H1 (cell line): ENCODE measurements around the gene CNDP2. TPM values are rescaled to one million over a fixed set of nuclear protein-coding genes. Genes with fewer than 3 reads are reported as not detected.

ENCODE experiments used
- CTBP2 ChIP-seq: IDR thresholded peaks from 2 replicates; pipeline ENCODE4 v1.7.0; 2011; ENCODE audit warnings: borderline replicate concordance, mild to moderate bottlenecking, moderate library complexity, mixed read lengths, low read length; ENCODE audit not compliant: insufficient read depth, insufficient read length
- E2F6 ChIP-seq: IDR thresholded peaks from 2 replicates; pipeline ENCODE4 v1.6.1; 2012; ENCODE audit warnings: inconsistent platforms
- TCF12 ChIP-seq: IDR thresholded peaks from 2 replicates; pipeline ENCODE4 v1.6.1; 2011; ENCODE audit warnings: low read depth, mild to moderate bottlenecking, low read length
- polyA plus RNA-seq, 7 experiments: library from polyadenylated mRNA; depleted of rRNA in 3 of 7; stranded (reverse) in 5 of 7; unstranded in 2 of 7; fragments of >200 nt in 5 of 7; fragments of 200-250 nt in 2 of 7; gene quantifications; 1 replicate in 5 of 7; 2 replicates in 1 of 7; 4 replicates in 1 of 7; pipeline versions ENCODE4 v1.2.1 to v1.2.3, GENCODE V29; 2011 to 2013; ENCODE audit warnings: missing spikeins in 2 of 7, mixed read lengths in 2 of 7
- total RNA-seq: library from RNA; stranded (reverse); fragmentation: NEBNext Ultra II Directional; extraction: Animal tissue kit (Norgen Biotek cat#: 25700); gene quantifications from 2 replicates; pipeline ENCODE4 v1.2.1, GENCODE V29; 2021

CNDP2 gene
- total and polyA plus RNA-seq, 2 of the 8 experiments (the other 6 are each of a cell fraction or from before 2014, with no cell fraction given) = 71.8 to 243 TPM

GRCh38 chr18:74520096-74520833, 24.1 kb downstream of the CNDP2 start (continued):
- no peak for TF ChIP-seq TCF12
- no peak for TF ChIP-seq CTBP2
- TF ChIP-seq E2F6 = no peak
